A549 (cell line): Measurements from ENCODE around the gene CHRND.

Experiments
- BCL3 ChIP-seq: fragments of >200 bp; sonication (Bioruptor Twin); formaldehyde crosslinking; IDR thresholded peaks from 3 replicates; pipeline ENCODE4 v1.6.1; 2016
- CHD2 ChIP-seq: fragments of 150-350 bp; IDR thresholded peaks from 2 replicates; pipeline ENCODE4 v1.6.1; 2014; ENCODE audit warnings: low read length; ENCODE audit not compliant: partially characterized antibody
- CTCF ChIP-seq: fragments of >200 bp; sonication (Bioruptor Twin); formaldehyde crosslinking; IDR thresholded peaks from 3 replicates; pipeline ENCODE4 v1.5.1; 2016
- ELK1 ChIP-seq: fragments of 150-350 bp; IDR thresholded peaks from 2 replicates; pipeline ENCODE4 v1.6.1; 2014; ENCODE audit warnings: low read depth, mild to moderate bottlenecking, low read length
- EP300 ChIP-seq, 2 experiments: fragments of >200 bp; sonication (Bioruptor Twin); formaldehyde crosslinking; IDR thresholded peaks; 2 replicates in 1 of 2; 3 replicates in 1 of 2; pipeline ENCODE4 v1.6.1; 2016 to 2017
- MYC ChIP-seq: IDR thresholded peaks from 2 replicates; pipeline ENCODE4 v1.6.1; 2012; ENCODE audit warnings: mild to moderate bottlenecking, inconsistent platforms, low read length, improper control_type of control experiment, borderline replicate concordance
- PHF8 ChIP-seq: fragments of 200-600 bp; sonication (generic); IDR thresholded peaks from 2 replicates; pipeline ENCODE4 v1.6.1; 2016; ENCODE audit warnings: low read depth, mild to moderate bottlenecking, antibody characterized with exemption, moderate library complexity, borderline replicate concordance
- POLR2A ChIP-seq: IDR thresholded peaks from 2 replicates; pipeline ENCODE4 v1.6.1; 2012; ENCODE audit warnings: mild to moderate bottlenecking, low read length
- RCOR1 ChIP-seq: fragments of 150-350 bp; IDR thresholded peaks from 2 replicates; pipeline ENCODE4 v1.6.1; 2014; ENCODE audit warnings: antibody characterized with exemption, low read length, low read depth
- REST ChIP-seq: fragments of 200-600 bp; sonication (generic); IDR thresholded peaks from 2 replicates; pipeline ENCODE4 v1.6.1; 2016; ENCODE audit warnings: antibody characterized with exemption, mild to moderate bottlenecking, moderate library complexity
- SMC3 ChIP-seq: fragments of >200 bp; sonication (Bioruptor Twin); formaldehyde crosslinking; IDR thresholded peaks from 3 replicates; pipeline ENCODE4 v1.6.1; 2018; ENCODE audit warnings: inconsistent platforms
- SREBF2 ChIP-seq: fragments of 450-650 bp; IDR thresholded peaks from 2 replicates; pipeline ENCODE4 v1.6.1; 2014; ENCODE audit warnings: mild to moderate bottlenecking, moderate library complexity
- USF2 ChIP-seq: fragments of 450-650 bp; IDR thresholded peaks from 2 replicates; pipeline ENCODE4 v1.6.1; 2014; ENCODE audit warnings: antibody characterized with exemption

- no peak for TF ChIP-seq POLR2A
- no peak for TF ChIP-seq ELK1
- TF ChIP-seq CTCF: no peak
- no peak for TF ChIP-seq SMC3
- no peak for TF ChIP-seq BCL3
- TF ChIP-seq SREBF2: no peak
- TF ChIP-seq CHD2: no peak
- no peak for TF ChIP-seq MYC
- no peak for TF ChIP-seq USF2
- TF ChIP-seq RCOR1: no peak
- no peak for TF ChIP-seq PHF8
- no peak for TF ChIP-seq EP300 (IDR thresholded peaks at IDR 0.05)
- no peak for TF ChIP-seq REST
Observed at GRCh38 chr2:232491139-232491780, 34.7 kb upstream of the CHRND start.
